GM12878 (cell line): ENCODE results near the gene B4GALT5. TPM values are rescaled to one million over a fixed set of nuclear protein-coding genes. Genes with fewer than 3 reads are reported as not detected.
A peak's percentile ranks its signal among the peaks of the same experiment; 100 is the strongest.

ENCODE experiments used
- ATAC-seq: fragments of 200-7000 bp; cut with Tn5 transposase; 3 replicates; pipeline ENCODE4 v1.9.1; 2020; ENCODE audit warnings: mild to moderate bottlenecking, moderate library complexity
- BruUV-seq: library from RNA; stranded (reverse); fragments of 400-500 nt; replicated peaks from 2 replicates; lab custom pipeline; 2021; lab: Mats Ljungman, UMichigan
- CTCF ChIA-PET: fragments of 300-600 bp; sonication (Branson Sonifier 250); formaldehyde crosslinking; extraction: SDS; loops from one replicate; lab custom pipeline; 2021; ENCODE audit warnings: inconsistent platforms; lab: Yijun Ruan, JAX
- POLR2A ChIA-PET: fragments of 350-600 bp; formaldehyde crosslinking; extraction: SDS; loops from one replicate; lab custom pipeline; 2021; ENCODE audit warnings: inconsistent platforms; lab: Charles Lee
- RAD21 ChIA-PET: fragments of 300-600 bp; sonication (Branson Sonifier 250); formaldehyde crosslinking; loops from one replicate; lab custom pipeline; 2023; ENCODE audit warnings: antibody characterized with exemption; ENCODE audit not compliant: unreplicated experiment; lab: Charles Lee
- SMC1A ChIA-PET: fragments of 300-600 bp; sonication (Branson Sonifier 250); formaldehyde crosslinking; loops from one replicate; lab custom pipeline; 2023; ENCODE audit not compliant: unreplicated experiment, uncharacterized antibody; lab: Charles Lee
- DNase-seq: peaks from one replicate; pipeline ENCODE4 v3.0.0-alpha.2; 2011; ENCODE audit warnings: low read depth, low spot score
- FAIRE-seq: peaks from 3 replicates; lab custom pipeline; 2011; peaks lifted over from hg19 to GRCh38; lab: Jason Lieb, UNC
- H2AFZ ChIP-seq: 2 replicates; pipeline ENCODE4 v1.6.0; 2011; ENCODE audit warnings: low read depth, low read length, control low read depth; ENCODE audit not compliant: control insufficient read depth
- H3K27ac ChIP-seq: 2 replicates; pipeline ENCODE4 v1.5.1; 2011; ENCODE audit warnings: control low read depth; ENCODE audit not compliant: control insufficient read depth, insufficient read depth
- H3K27me3 ChIP-seq, 2 experiments: replicated peaks in 1 of 2; 2 replicates each; pipeline versions ENCODE4 v1.6.0 to v1.6.1; 2011; ENCODE audit warnings: low read length in 1 of 2; ENCODE audit not compliant: control insufficient read depth in 2 of 2, insufficient read depth in 2 of 2
- H3K36me3 ChIP-seq, 2 experiments: 2 replicates each; pipeline ENCODE4 v1.5.1; 2011; ENCODE audit warnings: low read length in 1 of 2; ENCODE audit not compliant: control insufficient read depth in 2 of 2, insufficient read depth in 2 of 2
- H3K4me1 ChIP-seq: 2 replicates; pipeline ENCODE4 v1.6.1; 2011; ENCODE audit warnings: mild to moderate bottlenecking, low read length, moderate library complexity, mixed read lengths; ENCODE audit not compliant: control insufficient read depth, insufficient read depth
- H3K4me2 ChIP-seq: 2 replicates; pipeline ENCODE4 v1.6.0; 2011; ENCODE audit warnings: control low read depth; ENCODE audit not compliant: control insufficient read depth, insufficient read depth
- H3K4me3 ChIP-seq: fragments of 200-600 bp; sonication (generic); 2 replicates; pipeline ENCODE4 v1.5.1; 2016
- H3K79me2 ChIP-seq: 2 replicates; pipeline ENCODE4 v1.6.0; 2011; ENCODE audit warnings: low read length; ENCODE audit not compliant: control insufficient read depth, insufficient read depth
- H3K9ac ChIP-seq: 2 replicates; pipeline ENCODE4 v1.8.0; 2011; ENCODE audit warnings: low read length, control low read depth, mixed read lengths; ENCODE audit not compliant: control insufficient read depth, insufficient read depth
- H3K9me3 ChIP-seq: replicated peaks from 3 replicates; pipeline ENCODE4 v1.5.1; 2011; ENCODE audit warnings: mild to moderate bottlenecking, low read length; ENCODE audit not compliant: control insufficient read depth, insufficient read depth
- H4K20me1 ChIP-seq: 2 replicates; pipeline ENCODE4 v1.6.0; 2011; ENCODE audit not compliant: control insufficient read depth, insufficient read depth
- ATF7 ChIP-seq: fragments of 450-650 bp; IDR thresholded peaks from 2 replicates; pipeline ENCODE4 v1.6.1; 2016; ENCODE audit warnings: low read depth, mild to moderate bottlenecking
- BACH1 ChIP-seq: fragments of 450-650 bp; IDR thresholded peaks from 2 replicates; pipeline ENCODE4 v1.6.1; 2017; ENCODE audit warnings: mild to moderate bottlenecking, borderline replicate concordance
- CREB1 ChIP-seq: IDR thresholded peaks from 2 replicates; pipeline ENCODE4 v1.6.1; 2012; ENCODE audit warnings: low read depth, mild to moderate bottlenecking, inconsistent platforms
- HCFC1 ChIP-seq: fragments of 150-350 bp; IDR thresholded peaks from 2 replicates; pipeline ENCODE4 v1.6.1; 2014; ENCODE audit warnings: low read length
- KAT2A ChIP-seq: conservative IDR thresholded peaks from 2 replicates; pipeline ENCODE4 v1.6.1; 2011; ENCODE audit warnings: low read depth, low read length; ENCODE audit not compliant: control insufficient read depth
- RFX5 ChIP-seq: IDR thresholded peaks from 2 replicates; pipeline ENCODE4 v1.6.1; 2011; ENCODE audit warnings: low read depth, low read length, improper control_type of control experiment
- SREBF2 ChIP-seq: IDR thresholded peaks from 2 replicates; pipeline ENCODE4 v1.6.1; 2012; ENCODE audit warnings: mild to moderate bottlenecking, low read length
- TCF12 ChIP-seq: IDR thresholded peaks from 2 replicates; pipeline ENCODE4 v1.6.1; 2011; ENCODE audit warnings: low read depth, mild to moderate bottlenecking, low read length
- WGBS: methylation state at CpG from one replicate; pipeline ENCODE4 v1.1.6; 2016; ENCODE audit warnings: low lambda C conversion rate; ENCODE audit not compliant: insufficient replicate concordance, insufficient coverage; ENCODE audit errors: missing lambda C conversion rate; 5-methylcytosine and 5-hydroxymethylcytosine counted together
- in situ Hi-C: fragments of 300-500 bp; cut with MboI; formaldehyde crosslinking; loops from 9 replicates; pipeline ENCODE4 v1.14.3; 2018; ENCODE audit warnings: mixed read lengths
- intact Hi-C: fragments of 100-400 bp; cut with micrococcal nuclease; formaldehyde crosslinking; loops from one replicate; pipeline ENCODE4 v1.14.2; 2022; ENCODE audit not compliant: unreplicated experiment
- polyA plus RNA-seq, 11 experiments: library from polyadenylated mRNA; depleted of rRNA in 4 of 11; unstranded in 6 of 11; stranded (reverse) in 5 of 11; fragments of >200 nt; fragmentation: Nextera tagmentation in 4 of 11; fragmentation: Illumina TruSeq in 1 of 11; extraction: Ambion mirVana in 4 of 11; extraction: Trizol in 1 of 11; gene quantifications; 1 replicate in 1 of 11; 2 replicates in 10 of 11; pipeline versions ENCODE4 v1.2.1 to v1.2.3, GENCODE V29; 2011 to 2016; ENCODE audit warnings: inconsistent platforms in 2 of 11, missing spikeins in 2 of 11, low read depth in 1 of 11
- total RNA-seq, 4 experiments: library from RNA; depleted of rRNA in 3 of 4; stranded (reverse); fragments of >200 nt in 3 of 4; fragmentation: Illumina TruSeq in 1 of 4; extraction: Trizol in 1 of 4; gene quantifications; 2 replicates each; pipeline versions ENCODE4 v1.2.1 to v1.2.3, GENCODE V29; 2013 to 2021
- TF ChIP-seq, protein P1 (sequence below): fragments of 450-650 bp; IDR thresholded peaks from 2 replicates; pipeline ENCODE4 v1.6.1; 2016; ENCODE audit warnings: mild to moderate bottlenecking, moderate library complexity, borderline replicate concordance
- TF ChIP-seq, protein P2 (sequence below): fragments of 450-650 bp; IDR thresholded peaks from 2 replicates; pipeline ENCODE4 v1.6.1; 2017; ENCODE audit warnings: low read depth, mild to moderate bottlenecking, moderate library complexity
- TF ChIP-seq, protein P3 (sequence below): IDR thresholded peaks from 2 replicates; pipeline ENCODE4 v1.6.1; 2011; ENCODE audit warnings: borderline replicate concordance, low read depth, mild to moderate bottlenecking, moderate library complexity, mixed read lengths, low read length; ENCODE audit not compliant: insufficient read depth; ENCODE audit errors: extremely low read length
- TF ChIP-seq, protein P4 (sequence below): fragments of 450-650 bp; formaldehyde crosslinking; IDR thresholded peaks from 2 replicates; pipeline ENCODE4 v1.4.0; 2020; ENCODE audit warnings: mild to moderate bottlenecking, moderate library complexity

B4GALT5 gene
- total and polyA plus RNA-seq, 10 of the 15 experiments (the other 5 are each of a cell fraction or from before 2014, with no cell fraction given): 2.0 to 55.5 (median 20.2) TPM

DNA sequence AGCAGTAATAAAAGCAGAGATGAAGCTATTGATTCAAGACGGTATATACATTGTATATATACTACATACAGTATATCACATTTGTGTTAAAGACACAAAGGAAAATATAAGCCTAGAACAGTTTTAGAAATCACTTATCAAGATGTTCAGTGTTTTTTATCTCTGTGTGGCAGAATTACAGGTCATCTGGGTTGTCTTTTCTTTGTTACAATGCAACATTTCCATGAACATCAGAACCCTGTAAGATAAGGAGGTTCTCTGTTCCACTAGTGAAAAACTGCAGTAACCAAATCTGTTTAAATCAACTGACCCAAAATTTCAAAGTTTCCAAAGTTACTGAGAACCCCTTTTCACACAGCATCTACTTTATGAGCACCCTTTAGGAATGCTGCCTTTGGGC is 42.2 kb downstream of the B4GALT5 start:
- FAIRE-seq: no peak
- in situ Hi-C loops (no loop called here), intact Hi-C loops (no loop called here)
- Histone ChIP-seq H3K9ac (no peak overlapping the region), H4K20me1 (no peaks in the 10 kb centered on the region), H3K79me2 (peaks cover 85% of the 10 kb centered on the region), H3K4me1 (peaks cover 70% of the 10 kb centered on the region), H3K27ac (peak overlapping the region; percentile 86), H3K9me3 (no peaks in the 10 kb centered on the region), H2AFZ (no peak overlapping the region), H3K27me3 (no peaks in the 10 kb centered on the region), H3K36me3 (no peaks in the 10 kb centered on the region), H3K4me2 (0 out of 2 replicates have a peak overlapping the region, but pooled peaks have one; percentile 7), H3K4me3 (no peak overlapping the region)
- no TSS peak for BruUV-seq
- POLR2A ChIA-PET: interaction anchor here (0.8 to 2.0 kb wide), 7 partner anchors 10 to 40 kb away, joined by 3 to 8 read pairs (median 4); no protein-coding TSS in a partner anchor
- DNase-seq: no peak
- TF ChIP-seq SREBF2 (no peak), ATF7 (no peak), BACH1 (no peak), CREB1 (no peak), HCFC1 (no peak), KAT2A (no peak), RFX5 (no peak), TCF12 (no peak)
- TF ChIP-seq, protein P1, sequence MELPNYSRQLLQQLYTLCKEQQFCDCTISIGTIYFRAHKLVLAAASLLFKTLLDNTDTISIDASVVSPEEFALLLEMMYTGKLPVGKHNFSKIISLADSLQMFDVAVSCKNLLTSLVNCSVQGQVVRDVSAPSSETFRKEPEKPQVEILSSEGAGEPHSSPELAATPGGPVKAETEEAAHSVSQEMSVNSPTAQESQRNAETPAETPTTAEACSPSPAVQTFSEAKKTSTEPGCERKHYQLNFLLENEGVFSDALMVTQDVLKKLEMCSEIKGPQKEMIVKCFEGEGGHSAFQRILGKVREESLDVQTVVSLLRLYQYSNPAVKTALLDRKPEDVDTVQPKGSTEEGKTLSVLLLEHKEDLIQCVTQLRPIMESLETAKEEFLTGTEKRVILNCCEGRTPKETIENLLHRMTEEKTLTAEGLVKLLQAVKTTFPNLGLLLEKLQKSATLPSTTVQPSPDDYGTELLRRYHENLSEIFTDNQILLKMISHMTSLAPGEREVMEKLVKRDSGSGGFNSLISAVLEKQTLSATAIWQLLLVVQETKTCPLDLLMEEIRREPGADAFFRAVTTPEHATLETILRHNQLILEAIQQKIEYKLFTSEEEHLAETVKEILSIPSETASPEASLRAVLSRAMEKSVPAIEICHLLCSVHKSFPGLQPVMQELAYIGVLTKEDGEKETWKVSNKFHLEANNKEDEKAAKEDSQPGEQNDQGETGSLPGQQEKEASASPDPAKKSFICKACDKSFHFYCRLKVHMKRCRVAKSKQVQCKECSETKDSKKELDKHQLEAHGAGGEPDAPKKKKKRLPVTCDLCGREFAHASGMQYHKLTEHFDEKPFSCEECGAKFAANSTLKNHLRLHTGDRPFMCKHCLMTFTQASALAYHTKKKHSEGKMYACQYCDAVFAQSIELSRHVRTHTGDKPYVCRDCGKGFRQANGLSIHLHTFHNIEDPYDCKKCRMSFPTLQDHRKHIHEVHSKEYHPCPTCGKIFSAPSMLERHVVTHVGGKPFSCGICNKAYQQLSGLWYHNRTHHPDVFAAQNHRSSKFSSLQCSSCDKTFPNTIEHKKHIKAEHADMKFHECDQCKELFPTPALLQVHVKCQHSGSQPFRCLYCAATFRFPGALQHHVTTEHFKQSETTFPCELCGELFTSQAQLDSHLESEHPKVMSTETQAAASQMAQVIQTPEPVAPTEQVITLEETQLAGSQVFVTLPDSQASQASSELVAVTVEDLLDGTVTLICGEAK: no peak
- TF ChIP-seq, protein P2, sequence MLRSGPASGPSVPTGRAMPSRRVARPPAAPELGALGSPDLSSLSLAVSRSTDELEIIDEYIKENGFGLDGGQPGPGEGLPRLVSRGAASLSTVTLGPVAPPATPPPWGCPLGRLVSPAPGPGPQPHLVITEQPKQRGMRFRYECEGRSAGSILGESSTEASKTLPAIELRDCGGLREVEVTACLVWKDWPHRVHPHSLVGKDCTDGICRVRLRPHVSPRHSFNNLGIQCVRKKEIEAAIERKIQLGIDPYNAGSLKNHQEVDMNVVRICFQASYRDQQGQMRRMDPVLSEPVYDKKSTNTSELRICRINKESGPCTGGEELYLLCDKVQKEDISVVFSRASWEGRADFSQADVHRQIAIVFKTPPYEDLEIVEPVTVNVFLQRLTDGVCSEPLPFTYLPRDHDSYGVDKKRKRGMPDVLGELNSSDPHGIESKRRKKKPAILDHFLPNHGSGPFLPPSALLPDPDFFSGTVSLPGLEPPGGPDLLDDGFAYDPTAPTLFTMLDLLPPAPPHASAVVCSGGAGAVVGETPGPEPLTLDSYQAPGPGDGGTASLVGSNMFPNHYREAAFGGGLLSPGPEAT: no peak
- TF ChIP-seq, protein P3, sequence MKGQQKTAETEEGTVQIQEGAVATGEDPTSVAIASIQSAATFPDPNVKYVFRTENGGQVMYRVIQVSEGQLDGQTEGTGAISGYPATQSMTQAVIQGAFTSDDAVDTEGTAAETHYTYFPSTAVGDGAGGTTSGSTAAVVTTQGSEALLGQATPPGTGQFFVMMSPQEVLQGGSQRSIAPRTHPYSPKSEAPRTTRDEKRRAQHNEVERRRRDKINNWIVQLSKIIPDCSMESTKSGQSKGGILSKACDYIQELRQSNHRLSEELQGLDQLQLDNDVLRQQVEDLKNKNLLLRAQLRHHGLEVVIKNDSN: no peak
- TF ChIP-seq, protein P4, sequence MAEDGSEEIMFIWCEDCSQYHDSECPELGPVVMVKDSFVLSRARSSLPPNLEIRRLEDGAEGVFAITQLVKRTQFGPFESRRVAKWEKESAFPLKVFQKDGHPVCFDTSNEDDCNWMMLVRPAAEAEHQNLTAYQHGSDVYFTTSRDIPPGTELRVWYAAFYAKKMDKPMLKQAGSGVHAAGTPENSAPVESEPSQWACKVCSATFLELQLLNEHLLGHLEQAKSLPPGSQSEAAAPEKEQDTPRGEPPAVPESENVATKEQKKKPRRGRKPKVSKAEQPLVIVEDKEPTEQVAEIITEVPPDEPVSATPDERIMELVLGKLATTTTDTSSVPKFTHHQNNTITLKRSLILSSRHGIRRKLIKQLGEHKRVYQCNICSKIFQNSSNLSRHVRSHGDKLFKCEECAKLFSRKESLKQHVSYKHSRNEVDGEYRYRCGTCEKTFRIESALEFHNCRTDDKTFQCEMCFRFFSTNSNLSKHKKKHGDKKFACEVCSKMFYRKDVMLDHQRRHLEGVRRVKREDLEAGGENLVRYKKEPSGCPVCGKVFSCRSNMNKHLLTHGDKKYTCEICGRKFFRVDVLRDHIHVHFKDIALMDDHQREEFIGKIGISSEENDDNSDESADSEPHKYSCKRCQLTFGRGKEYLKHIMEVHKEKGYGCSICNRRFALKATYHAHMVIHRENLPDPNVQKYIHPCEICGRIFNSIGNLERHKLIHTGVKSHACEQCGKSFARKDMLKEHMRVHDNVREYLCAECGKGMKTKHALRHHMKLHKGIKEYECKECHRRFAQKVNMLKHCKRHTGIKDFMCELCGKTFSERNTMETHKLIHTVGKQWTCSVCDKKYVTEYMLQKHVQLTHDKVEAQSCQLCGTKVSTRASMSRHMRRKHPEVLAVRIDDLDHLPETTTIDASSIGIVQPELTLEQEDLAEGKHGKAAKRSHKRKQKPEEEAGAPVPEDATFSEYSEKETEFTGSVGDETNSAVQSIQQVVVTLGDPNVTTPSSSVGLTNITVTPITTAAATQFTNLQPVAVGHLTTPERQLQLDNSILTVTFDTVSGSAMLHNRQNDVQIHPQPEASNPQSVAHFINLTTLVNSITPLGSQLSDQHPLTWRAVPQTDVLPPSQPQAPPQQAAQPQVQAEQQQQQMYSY (CRISPR knock-in tag): no peak
- 0% methylated on average over 1 of the region's 1 CpG for WGBS
- CTCF ChIA-PET: interaction anchor here (1.0 to 2.8 kb wide), 7 partner anchors 13 to 171 kb away, joined by 3 to 12 read pairs (median 3); no protein-coding TSS in a partner anchor
- SMC1A ChIA-PET: interaction anchor here (1.2 to 8.3 kb wide), 14 partner anchors 9 to 216 kb away, joined by 3 to 110 read pairs (median 5); no protein-coding TSS in a partner anchor
- ATAC-seq: no peak
- RAD21 ChIA-PET: interaction anchor here (0.9 to 6.6 kb wide), 7 partner anchors 9 to 51 kb away, joined by 3 to 53 read pairs (median 4); no protein-coding TSS in a partner anchor
